ENCODE measurements around the gene RNF145.
"Not testable (repeated sequence)": the region's sequence is repeated elsewhere in the genome, so short reads cannot be mapped to it uniquely, and the experiment has no call there.

Gene RNF145

DNA sequence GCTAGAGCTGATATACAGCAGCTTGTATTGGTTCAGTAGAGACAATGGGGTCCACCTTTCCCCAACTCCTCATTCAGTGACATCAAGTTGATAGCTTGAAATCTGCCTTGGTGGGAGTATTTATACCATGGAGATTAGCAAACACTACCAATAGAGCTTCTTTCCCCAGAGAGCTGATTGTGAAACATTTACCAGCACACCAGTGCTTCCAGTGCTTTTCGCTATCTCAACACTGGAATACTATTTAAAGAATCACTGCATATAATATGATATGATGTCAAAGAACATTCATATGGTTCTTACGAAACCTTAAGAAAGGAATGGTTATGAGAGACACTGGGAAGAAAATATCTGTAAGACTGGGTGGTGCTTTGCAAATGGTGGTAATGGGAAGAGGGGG is 21.8 kb upstream of the RNF145 start:
- H3K4me3 ChIP-seq (ENCODE audit: low read length): no peak overlapping the region
- H3F3A ChIP-seq (ENCODE audit: insufficient read depth, low read length): no peaks in the 10 kb centered on the region
- H3K27me3 ChIP-seq (replicated peaks; ENCODE audit: insufficient read depth, low read length): no peaks in the 10 kb centered on the region
- H3K27ac ChIP-seq (ENCODE audit: low read length): no peak overlapping the region
- no peaks in the 10 kb centered on the region for H3K36me3 ChIP-seq (replicated peaks; ENCODE audit: insufficient read depth, low read length)
- no peaks in the 10 kb centered on the region for H3K9me3 ChIP-seq (replicated peaks; ENCODE audit: insufficient read depth, low read length)
- H3K4me2 ChIP-seq (ENCODE audit: low read depth, low read length): no peak overlapping the region
- no peak overlapping the region for H3K9ac ChIP-seq (ENCODE audit: low read length)
- no peak for DNase-seq
- no peak overlapping the region for H2AFZ ChIP-seq (ENCODE audit: low read length)
- H3K79me2 ChIP-seq (ENCODE audit: low read length): no peaks in the 10 kb centered on the region
- H4K20me1 ChIP-seq (ENCODE audit: insufficient read depth, low read length): no peaks in the 10 kb centered on the region
- no peak for TF ChIP-seq EZH2phosphoT487 (IDR thresholded peaks at IDR 0.05; ENCODE audit: low read length)
- TF ChIP-seq, protein P1, sequence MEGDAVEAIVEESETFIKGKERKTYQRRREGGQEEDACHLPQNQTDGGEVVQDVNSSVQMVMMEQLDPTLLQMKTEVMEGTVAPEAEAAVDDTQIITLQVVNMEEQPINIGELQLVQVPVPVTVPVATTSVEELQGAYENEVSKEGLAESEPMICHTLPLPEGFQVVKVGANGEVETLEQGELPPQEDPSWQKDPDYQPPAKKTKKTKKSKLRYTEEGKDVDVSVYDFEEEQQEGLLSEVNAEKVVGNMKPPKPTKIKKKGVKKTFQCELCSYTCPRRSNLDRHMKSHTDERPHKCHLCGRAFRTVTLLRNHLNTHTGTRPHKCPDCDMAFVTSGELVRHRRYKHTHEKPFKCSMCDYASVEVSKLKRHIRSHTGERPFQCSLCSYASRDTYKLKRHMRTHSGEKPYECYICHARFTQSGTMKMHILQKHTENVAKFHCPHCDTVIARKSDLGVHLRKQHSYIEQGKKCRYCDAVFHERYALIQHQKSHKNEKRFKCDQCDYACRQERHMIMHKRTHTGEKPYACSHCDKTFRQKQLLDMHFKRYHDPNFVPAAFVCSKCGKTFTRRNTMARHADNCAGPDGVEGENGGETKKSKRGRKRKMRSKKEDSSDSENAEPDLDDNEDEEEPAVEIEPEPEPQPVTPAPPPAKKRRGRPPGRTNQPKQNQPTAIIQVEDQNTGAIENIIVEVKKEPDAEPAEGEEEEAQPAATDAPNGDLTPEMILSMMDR (IDR thresholded peaks at IDR 0.05; ENCODE audit: low read length): no peak
- TF ChIP-seq EZH2 (optimal IDR thresholded peaks at IDR 0.05; ENCODE audit: low read depth, low read length): no peak
- H3K9me2 ChIP-seq (replicated peaks; ENCODE audit: insufficient read depth, low read length): no peaks in the 10 kb centered on the region
- no peaks in the 10 kb centered on the region for H3K4me1 ChIP-seq (ENCODE audit: low read length)

GRCh38 chr5:159230657-159231056 is 21.3 kb upstream of the RNF145 start:
- Histone ChIP-seq H3K79me2 (ENCODE audit: low read length) (no peaks in the 10 kb centered on the region), H3K4me2 (ENCODE audit: low read depth, low read length) (no peak overlapping the region), H3K27ac (ENCODE audit: low read length) (no peak overlapping the region), H2AFZ (ENCODE audit: low read length) (no peak overlapping the region), H3K9me2 (replicated peaks; ENCODE audit: insufficient read depth, low read length) (no peaks in the 10 kb centered on the region), H4K20me1 (ENCODE audit: insufficient read depth, low read length) (no peaks in the 10 kb centered on the region), H3K4me1 (ENCODE audit: low read length) (no peaks in the 10 kb centered on the region), H3K9ac (ENCODE audit: low read length) (no peak overlapping the region), H3K36me3 (replicated peaks; ENCODE audit: insufficient read depth, low read length) (no peaks in the 10 kb centered on the region), H3K9me3 (replicated peaks; ENCODE audit: insufficient read depth, low read length) (no peaks in the 10 kb centered on the region), H3K27me3 (replicated peaks; ENCODE audit: insufficient read depth, low read length) (no peaks in the 10 kb centered on the region), H3F3A (ENCODE audit: insufficient read depth, low read length) (no peaks in the 10 kb centered on the region), H3K4me3 (ENCODE audit: low read length) (no peak overlapping the region)
- DNase-seq: no peak
- TF ChIP-seq, protein P1 (IDR thresholded peaks at IDR 0.05; ENCODE audit: low read length): no peak
- TF ChIP-seq EZH2 (optimal IDR thresholded peaks at IDR 0.05; ENCODE audit: low read depth, low read length): no peak
- no peak for TF ChIP-seq EZH2phosphoT487 (IDR thresholded peaks at IDR 0.05; ENCODE audit: low read length)

GRCh38 chr5:159228097-159228496 is 18.7 kb upstream of the RNF145 start:
- not testable (repeated sequence) for H3K9me3 ChIP-seq (replicated peaks; ENCODE audit: insufficient read depth, low read length); H3F3A ChIP-seq (ENCODE audit: insufficient read depth, low read length); H3K9me2 ChIP-seq (replicated peaks; ENCODE audit: insufficient read depth, low read length); H3K27ac ChIP-seq (ENCODE audit: low read length); DNase-seq; H3K9ac ChIP-seq (ENCODE audit: low read length); H3K4me3 ChIP-seq (ENCODE audit: low read length); H2AFZ ChIP-seq (ENCODE audit: low read length); H3K4me1 ChIP-seq (ENCODE audit: low read length); H3K4me2 ChIP-seq (ENCODE audit: low read depth, low read length); H3K36me3 ChIP-seq (replicated peaks; ENCODE audit: insufficient read depth, low read length); H4K20me1 ChIP-seq (ENCODE audit: insufficient read depth, low read length); H3K79me2 ChIP-seq (ENCODE audit: low read length); H3K27me3 ChIP-seq (replicated peaks; ENCODE audit: insufficient read depth, low read length)

GRCh38 chr5:159227452-159227851 is 18.1 kb upstream of the RNF145 start:
- Histone ChIP-seq H3F3A (ENCODE audit: insufficient read depth, low read length) (no peaks in the 10 kb centered on the region), H3K9me3 (replicated peaks; ENCODE audit: insufficient read depth, low read length) (no peaks in the 10 kb centered on the region), H3K27ac (ENCODE audit: low read length) (no peak overlapping the region), H3K9ac (ENCODE audit: low read length) (no peak overlapping the region), H3K27me3 (replicated peaks; ENCODE audit: insufficient read depth, low read length) (no peaks in the 10 kb centered on the region), H3K9me2 (replicated peaks; ENCODE audit: insufficient read depth, low read length) (no peaks in the 10 kb centered on the region), H3K4me3 (ENCODE audit: low read length) (no peak overlapping the region), H3K4me2 (ENCODE audit: low read depth, low read length) (no peak overlapping the region), H3K36me3 (replicated peaks; ENCODE audit: insufficient read depth, low read length) (no peaks in the 10 kb centered on the region), H3K79me2 (ENCODE audit: low read length) (no peaks in the 10 kb centered on the region), H2AFZ (ENCODE audit: low read length) (no peak overlapping the region), H3K4me1 (ENCODE audit: low read length) (no peaks in the 10 kb centered on the region), H4K20me1 (ENCODE audit: insufficient read depth, low read length) (no peaks in the 10 kb centered on the region)
- DNase-seq: no peak
- TF ChIP-seq, protein P1 (IDR thresholded peaks at IDR 0.05; ENCODE audit: low read length): no peak
- no peak for TF ChIP-seq EZH2phosphoT487 (IDR thresholded peaks at IDR 0.05; ENCODE audit: low read length)
- no peak for TF ChIP-seq EZH2 (optimal IDR thresholded peaks at IDR 0.05; ENCODE audit: low read depth, low read length)

Data from MM.1S (cell line).